Endothelial cell of umbilical vein (primary cell): ENCODE measurements around the gene FSIP1. TPM values are rescaled to one million over a fixed set of nuclear protein-coding genes. Genes with fewer than 3 reads are reported as not detected.
A peak's percentile ranks its signal among the peaks of the same experiment; 100 is the strongest.

Source experiments
- BruUV-seq: library from RNA; stranded (reverse); fragments of 400-500 nt; replicated peaks from 2 replicates; lab custom pipeline; 2021; lab: Mats Ljungman, UMichigan
- CTCF ChIA-PET: fragments of 300-600, 350-600 bp; sonication (Branson Sonifier 250); formaldehyde crosslinking; loops from one replicate; lab custom pipeline; 2021; ENCODE audit warnings: antibody characterized with exemption, inconsistent platforms; lab: Charles Lee
- POLR2A ChIA-PET: fragments of 300-600, 350-600 bp; sonication (Branson Sonifier 250); formaldehyde crosslinking; loops from one replicate; lab custom pipeline; 2021; ENCODE audit warnings: antibody characterized with exemption, inconsistent platforms; lab: Charles Lee
- DNase-seq: peaks from one replicate; pipeline ENCODE4 v3.0.0-alpha.2; 2011; ENCODE audit warnings: low read depth, low spot score
- FAIRE-seq: peaks from 2 replicates; lab custom pipeline; 2011; peaks lifted over from hg19 to GRCh38; lab: Jason Lieb, UNC
- H2AFZ ChIP-seq: 2 replicates; pipeline ENCODE4 v1.6.0; 2012; ENCODE audit warnings: low read depth, low read length, control low read depth, inconsistent platforms
- H3K27ac ChIP-seq: 2 replicates; pipeline ENCODE4 v1.5.1; 2011; ENCODE audit warnings: low read depth, mild to moderate bottlenecking, control low read depth, low read length, moderate library complexity; ENCODE audit not compliant: insufficient read depth
- H3K27me3 ChIP-seq, 2 experiments: 2 replicates each; pipeline versions ENCODE4 v1.6.0 to v1.6.1; 2011; ENCODE audit warnings: low read length in 2 of 2, mixed read lengths in 1 of 2; ENCODE audit not compliant: control insufficient read depth in 2 of 2, insufficient read depth in 2 of 2
- H3K36me3 ChIP-seq, 2 experiments: 2 replicates in 1 of 2; 3 replicates in 1 of 2; pipeline ENCODE4 v1.5.1; 2011; ENCODE audit warnings: low read length in 2 of 2, mild to moderate bottlenecking in 1 of 2, moderate library complexity in 1 of 2; ENCODE audit not compliant: control insufficient read depth in 2 of 2, insufficient read depth in 2 of 2; ENCODE audit errors: extremely low read depth in 1 of 2
- H3K4me1 ChIP-seq: 3 replicates; pipeline ENCODE4 v1.5.1; 2011; ENCODE audit warnings: mild to moderate bottlenecking, low read length; ENCODE audit not compliant: control insufficient read depth, insufficient read depth; ENCODE audit errors: extremely low read depth
- H3K4me2 ChIP-seq: 2 replicates; pipeline ENCODE4 v1.6.1; 2011; ENCODE audit warnings: low read length, control low read depth, mixed read lengths; ENCODE audit not compliant: insufficient read depth
- H3K4me3 ChIP-seq, 3 experiments: fragments of 200-600 bp in 1 of 3; sonication (generic), shearing (Covaris generic) in 1 of 3; replicated peaks in 1 of 3; 2 replicates each; pipeline ENCODE4 v1.5.1; 2011 to 2016; ENCODE audit warnings: control low read depth in 3 of 3, low read length in 3 of 3, mild to moderate bottlenecking in 2 of 3, inconsistent platforms in 1 of 3, low read depth in 1 of 3, moderate library complexity in 1 of 3; ENCODE audit not compliant: insufficient read depth in 1 of 3
- H3K79me2 ChIP-seq: 2 replicates; pipeline ENCODE4 v1.6.0; 2012; ENCODE audit warnings: low read length, inconsistent platforms; ENCODE audit not compliant: control insufficient read depth, insufficient read depth
- H3K9ac ChIP-seq: replicated peaks from 2 replicates; pipeline ENCODE3; 2011; ENCODE audit warnings: low read length, control low read depth; ENCODE audit not compliant: insufficient read depth; ENCODE audit errors: extremely low read depth
- H3K9me1 ChIP-seq: replicated peaks from 3 replicates; pipeline ENCODE4 v1.6.0; 2011; ENCODE audit warnings: mild to moderate bottlenecking, low read length; ENCODE audit not compliant: control insufficient read depth, insufficient read depth; ENCODE audit errors: extremely low read depth
- H3K9me3 ChIP-seq: replicated peaks from 2 replicates; pipeline ENCODE4 v1.5.1; 2012; ENCODE audit warnings: low read length, inconsistent platforms; ENCODE audit not compliant: control insufficient read depth, insufficient read depth
- H4K20me1 ChIP-seq: replicated peaks from 2 replicates; pipeline ENCODE3; 2011; ENCODE audit warnings: mild to moderate bottlenecking, low read length; ENCODE audit not compliant: control insufficient read depth, insufficient read depth; ENCODE audit errors: extremely low read depth
- CTCF ChIP-seq, 2 donors: IDR thresholded peaks; 1 replicate in 1 of 2; 2 replicates in 1 of 2; pipeline ENCODE4 v1.5.1; 2011; ENCODE audit warnings: low read length in 2 of 2, mild to moderate bottlenecking in 2 of 2, moderate library complexity in 2 of 2, control low read depth in 1 of 2, inconsistent platforms in 1 of 2, low read depth in 1 of 2; ENCODE audit not compliant: insufficient read depth in 1 of 2; ENCODE audit errors: extremely low read depth in 1 of 2
- EZH2 ChIP-seq: IDR thresholded peaks from 2 replicates; pipeline ENCODE4 v1.6.1; 2012; ENCODE audit warnings: borderline replicate concordance, low read depth, mild to moderate bottlenecking, moderate library complexity, low read length, inconsistent platforms; ENCODE audit not compliant: severe bottlenecking
- FOS ChIP-seq: IDR thresholded peaks from 2 replicates; pipeline ENCODE4 v1.6.1; 2011; ENCODE audit warnings: mild to moderate bottlenecking, low read length, moderate library complexity, borderline replicate concordance; ENCODE audit not compliant: insufficient read depth
- MYC ChIP-seq: IDR thresholded peaks from one replicate; pipeline ENCODE4 v1.6.1; 2011; ENCODE audit warnings: mild to moderate bottlenecking, low read depth, low read length
- POLR2A ChIP-seq: IDR thresholded peaks from 2 replicates; pipeline ENCODE4 v1.6.1; 2012; ENCODE audit warnings: low read depth, mild to moderate bottlenecking, control low read depth, low read length
- POLR2AphosphoS5 ChIP-seq: IDR thresholded peaks from 2 replicates; pipeline ENCODE4 v1.6.1; 2012; ENCODE audit warnings: low read depth, mild to moderate bottlenecking, control low read depth, low read length, moderate library complexity; ENCODE audit not compliant: insufficient read depth
- dilution Hi-C: fragments of 300-500 bp; cut with MboI; formaldehyde crosslinking; loops from one replicate; pipeline ENCODE4 v1.15.0; 2019; ENCODE audit warnings: low sequenced_read_pairs; ENCODE audit not compliant: extremely low pct_ligation_motif_present
- intact Hi-C: fragments of 100-400 bp; cut with micrococcal nuclease; formaldehyde crosslinking; loops from one replicate; pipeline ENCODE4 v1.10.0; 2022
- polyA plus RNA-seq, 4 experiments: library from polyadenylated mRNA; depleted of rRNA in 3 of 4; stranded (reverse) in 3 of 4; unstranded in 1 of 4; fragments of >200 nt; gene quantifications; 2 replicates each; pipeline versions ENCODE4 v1.2.1 to v1.2.3, GENCODE V29; 2011 to 2012; ENCODE audit warnings: missing spikeins in 1 of 4
- total RNA-seq: library from RNA; stranded (reverse); gene quantifications from 2 replicates; pipeline ENCODE4 v1.2.3, GENCODE V29; 2021

Gene FSIP1
- total and polyA plus RNA-seq, 2 donors (not counting 3 experiments of a cell fraction or from before 2014, with no cell fraction given), result 0.23 to 1.1 TPM

GRCh38 chr15:39592500-39592899 lies 190.1 kb downstream of the FSIP1 start:
- ChIA-PET CTCF (no interaction called here), POLR2A (interaction anchor here (2.9 kb wide), 1 partner anchor 11 kb away, joined by 24 read pairs; the partner anchor contains the start of gene THBS1)
- no peak overlapping the region for H3K9ac ChIP-seq
- dilution Hi-C loops (no loop called here), intact Hi-C loops (no loop called here)
- peak; percentile 69 for DNase-seq
- no TSS peak for BruUV-seq
- TF ChIP-seq EZH2 (no peak), CTCF (IDR thresholded peaks at IDR 0.05; ENCODE audit: extremely low read depth in 1 of 2, insufficient read depth in 1 of 2, low read depth in 1 of 2, low read length in 2 of 2) (no peak), POLR2A (peak; percentile 85), POLR2AphosphoS5 (peak; percentile 99), MYC (no peak), FOS (no peak)
- no peak overlapping the region for H3K27ac ChIP-seq
- no peak overlapping the region for H2AFZ ChIP-seq
- no peaks in the 10 kb centered on the region for H3K9me3 ChIP-seq
- H3K9me1 ChIP-seq, result no peaks in the 10 kb centered on the region
- FAIRE-seq, result no peak
- H3K4me2 ChIP-seq, result no peak overlapping the region
- peaks cover 54 to 77% of the 10 kb centered on the region in 2 experiments for H3K36me3 ChIP-seq
- H3K27me3 ChIP-seq, result no peaks in the 10 kb centered on the region
- H4K20me1 ChIP-seq, result no peaks in the 10 kb centered on the region
- no peak overlapping the region for H3K4me3 ChIP-seq
- peaks cover 4% of the 10 kb centered on the region for H3K4me1 ChIP-seq
- peaks cover 7% of the 10 kb centered on the region for H3K79me2 ChIP-seq
